H9 (cell line): ENCODE measurements around the gene SUMO4. TPM values are rescaled to one million over a fixed set of nuclear protein-coding genes. Genes with fewer than 3 reads are reported as not detected.

Experiments
- DNase-seq: peaks from one replicate; pipeline ENCODE4 v3.0.0-alpha.2; 2017
- H2AFZ ChIP-seq: one replicate; pipeline ENCODE4 v1.6.1; 2013; ENCODE audit warnings: mild to moderate bottlenecking, low read length, control low read depth, moderate library complexity
- H2AK5ac ChIP-seq: 2 replicates; pipeline ENCODE4 v1.6.1; 2013; ENCODE audit warnings: low read length, control low read depth, mixed read lengths; ENCODE audit not compliant: insufficient read length
- H2BK120ac ChIP-seq: one replicate; pipeline ENCODE4 v1.6.1; 2013; ENCODE audit warnings: low read depth, mild to moderate bottlenecking, low read length, control low read depth, inconsistent platforms; ENCODE audit not compliant: poor library complexity, severe bottlenecking
- H2BK12ac ChIP-seq: 2 replicates; pipeline ENCODE4 v1.6.1; 2013; ENCODE audit warnings: low read length, control low read depth, mixed read lengths, low read depth; ENCODE audit not compliant: insufficient read length
- H2BK15ac ChIP-seq: 2 replicates; pipeline ENCODE4 v1.6.1; 2013; ENCODE audit warnings: low read depth, low read length, control low read depth
- H2BK20ac ChIP-seq: one replicate; pipeline ENCODE4 v1.6.1; 2013; ENCODE audit warnings: low read depth, mild to moderate bottlenecking, low read length, control low read depth, inconsistent platforms; ENCODE audit not compliant: poor library complexity, severe bottlenecking
- H2BK5ac ChIP-seq: 2 replicates; pipeline ENCODE4 v1.6.1; 2013; ENCODE audit warnings: low read length, control low read depth, mixed read lengths; ENCODE audit not compliant: insufficient read length
- H3K14ac ChIP-seq: 2 replicates; pipeline ENCODE4 v1.6.1; 2013; ENCODE audit warnings: low read length, control low read depth; ENCODE audit not compliant: insufficient read depth
- H3K18ac ChIP-seq: 2 replicates; pipeline ENCODE4 v1.6.1; 2013; ENCODE audit warnings: low read depth, mild to moderate bottlenecking, mixed read lengths, low read length, control low read depth; ENCODE audit not compliant: insufficient read length
- H3K23ac ChIP-seq: 2 replicates; pipeline ENCODE4 v1.6.1; 2013; ENCODE audit warnings: low read length, control low read depth, mixed read lengths, low read depth; ENCODE audit not compliant: insufficient read length
- H3K23me2 ChIP-seq: 2 replicates; pipeline ENCODE4 v1.6.1; 2013; ENCODE audit warnings: low read depth, mild to moderate bottlenecking, mixed read lengths, low read length, control low read depth; ENCODE audit not compliant: insufficient read length, poor library complexity, severe bottlenecking
- H3K27ac ChIP-seq: 2 replicates; pipeline ENCODE4 v1.5.1; 2013; ENCODE audit warnings: low read length, control low read depth, mixed read lengths, low read depth; ENCODE audit not compliant: insufficient read length
- H3K27me3 ChIP-seq: 2 replicates; pipeline ENCODE4 v1.6.1; 2013; ENCODE audit warnings: low read length, control low read depth, inconsistent platforms; ENCODE audit not compliant: insufficient read depth
- H3K4ac ChIP-seq: 2 replicates; pipeline ENCODE4 v1.6.1; 2013; ENCODE audit warnings: low read depth, mild to moderate bottlenecking, control low read depth, inconsistent platforms, low read length, moderate library complexity
- H3K4me1 ChIP-seq: 2 replicates; pipeline ENCODE4 v1.6.1; 2013; ENCODE audit warnings: low read length, control low read depth, inconsistent platforms; ENCODE audit not compliant: insufficient read depth
- H3K4me2 ChIP-seq: 2 replicates; pipeline ENCODE4 v1.6.1; 2013; ENCODE audit warnings: low read length, control low read depth, mixed read lengths; ENCODE audit not compliant: insufficient read length, insufficient read depth
- H3K56ac ChIP-seq: 2 replicates; pipeline ENCODE4 v1.6.1; 2013; ENCODE audit warnings: low read depth, mild to moderate bottlenecking, mixed read lengths, low read length, control low read depth; ENCODE audit not compliant: insufficient read length
- H3K79me1 ChIP-seq: 2 replicates; pipeline ENCODE4 v1.6.1; 2013; ENCODE audit warnings: low read depth, mild to moderate bottlenecking, moderate library complexity, low read length, control low read depth, inconsistent platforms; ENCODE audit not compliant: insufficient read depth, poor library complexity, severe bottlenecking
- H3K79me2 ChIP-seq: 2 replicates; pipeline ENCODE4 v1.6.1; 2013; ENCODE audit warnings: low read length, control low read depth, inconsistent platforms; ENCODE audit not compliant: insufficient read depth
- H3K9ac ChIP-seq: 2 replicates; pipeline ENCODE4 v1.6.1; 2013; ENCODE audit warnings: low read length, control low read depth, mixed read lengths; ENCODE audit not compliant: insufficient read length; ENCODE audit errors: extremely low read depth
- H3K9me3 ChIP-seq: one replicate; pipeline ENCODE4 v1.6.1; 2013; ENCODE audit warnings: low read depth, low read length, inconsistent platforms; ENCODE audit not compliant: control insufficient read depth
- H3T11ph ChIP-seq: one replicate; pipeline ENCODE4 v1.6.1; 2013; ENCODE audit warnings: mild to moderate bottlenecking, low read length, control low read depth, inconsistent platforms
- H4K20me1 ChIP-seq: one replicate; pipeline ENCODE4 v1.6.1; 2013; ENCODE audit not compliant: control insufficient read depth, insufficient read length, insufficient read depth
- H4K5ac ChIP-seq: 2 replicates; pipeline ENCODE4 v1.6.1; 2013; ENCODE audit warnings: low read depth, mild to moderate bottlenecking, mixed read lengths, low read length, control low read depth; ENCODE audit not compliant: insufficient read length
- H4K8ac ChIP-seq: replicated peaks from 2 replicates; pipeline ENCODE4 v1.6.1; 2013; ENCODE audit warnings: low read length, control low read depth, mixed read lengths, low read depth; ENCODE audit not compliant: insufficient read length
- H4K91ac ChIP-seq: 2 replicates; pipeline ENCODE4 v1.6.1; 2013; ENCODE audit warnings: low read depth, mild to moderate bottlenecking, moderate library complexity, mixed read lengths, low read length, control low read depth; ENCODE audit not compliant: insufficient read length
- H3K27ac Mint-ChIP-seq, 3 experiments: 2 replicates in 2 of 3; 3 replicates in 1 of 3; pipeline ENCODE4 v1.8.0; 2020 to 2021; ENCODE audit warnings: mixed read lengths in 3 of 3, mild to moderate bottlenecking in 1 of 3, moderate library complexity in 1 of 3
- H3K27me3 Mint-ChIP-seq: 2 replicates; pipeline ENCODE4 v1.8.0; 2021; ENCODE audit warnings: low read depth, mild to moderate bottlenecking, moderate library complexity, mixed read lengths
- H3K36me3 Mint-ChIP-seq, 3 experiments: 2 replicates in 2 of 3; 3 replicates in 1 of 3; pipeline ENCODE4 v1.8.0; 2020 to 2021; ENCODE audit warnings: low read depth in 3 of 3, mixed read lengths in 3 of 3; ENCODE audit not compliant: insufficient read depth in 1 of 3
- H3K4me1 Mint-ChIP-seq, 2 experiments: 2 replicates each; pipeline ENCODE4 v1.8.0; 2020; ENCODE audit warnings: mixed read lengths in 2 of 2
- H3K4me3 Mint-ChIP-seq, 2 experiments: 2 replicates in 1 of 2; 3 replicates in 1 of 2; pipeline ENCODE4 v1.8.0; 2020 to 2021; ENCODE audit warnings: mild to moderate bottlenecking in 2 of 2, mixed read lengths in 2 of 2, moderate library complexity in 1 of 2
- H3K9me3 Mint-ChIP-seq, 2 experiments: 2 replicates in 1 of 2; 3 replicates in 1 of 2; pipeline ENCODE4 v1.8.0; 2020; ENCODE audit warnings: mild to moderate bottlenecking in 2 of 2, mixed read lengths in 2 of 2, moderate library complexity in 1 of 2
- CTCF ChIP-seq: fragments of 200-600 bp; sonication (generic); conservative IDR thresholded peaks from 3 replicates; pipeline ENCODE4 v1.8.0; 2021; ENCODE audit warnings: antibody characterized with exemption, mild to moderate bottlenecking
- WGBS: extraction: QIAGEN DNeasy Blood & Tissue Kit; methylation state at CpG from one replicate; pipeline ENCODE4 v1.1.7; 2013; ENCODE audit warnings: missing lambda C conversion rate, low lambda C conversion rate, mixed read lengths; ENCODE audit not compliant: insufficient read length; ENCODE audit errors: extremely low coverage; 5-methylcytosine and 5-hydroxymethylcytosine counted together
- total RNA-seq: library from RNA; stranded (reverse); gene quantifications from 2 replicates; pipeline ENCODE4 v1.2.1, GENCODE V29; 2021

Gene SUMO4
- total RNA-seq, 1 experiment from 2014 or later: 1.5 TPM

- Histone ChIP-seq H3K9me3 (no peaks in the 10 kb centered on the region), H2BK20ac (no peak overlapping the region), H3K14ac (no peak overlapping the region), H2BK15ac (no peak overlapping the region), H3T11ph (no peak overlapping the region), H2BK5ac (no peak overlapping the region), H4K5ac (no peak overlapping the region), H3K79me2 (no peaks in the 10 kb centered on the region), H3K27me3 (no peaks in the 10 kb centered on the region), H4K91ac (no peak overlapping the region), H3K4me1 (no peaks in the 10 kb centered on the region), H2AFZ (no peak overlapping the region), H4K20me1 (no peaks in the 10 kb centered on the region), H3K23me2 (no peaks in the 10 kb centered on the region), H2BK120ac (no peak overlapping the region), H2AK5ac (no peak overlapping the region), H3K79me1 (no peaks in the 10 kb centered on the region), H3K9ac (no peak overlapping the region), H3K18ac (no peak overlapping the region), H3K4me2 (no peak overlapping the region), H2BK12ac (no peak overlapping the region), H4K8ac (no peak overlapping the region), H3K23ac (no peak overlapping the region), H3K56ac (no peak overlapping the region), H3K27ac (no peak overlapping the region), H3K4ac (no peak overlapping the region)
- Mint-ChIP-seq H3K36me3 (no peaks in the 10 kb centered on the region), H3K4me1 (peaks cover 0 to 11% of the 10 kb centered on the region in 2 experiments; a peak in 1 of 4 replicates), H3K9me3 (no peaks in the 10 kb centered on the region), H3K27me3 (peaks cover 2% of the 10 kb centered on the region), H3K4me3 (no peak overlapping the region), H3K27ac (no peak overlapping the region)
- TF ChIP-seq CTCF: no peak
- no CpG with 5 or more reads among the region's 3 CpGs for WGBS
- no peak for DNase-seq
Measured at GRCh38 chr6:149438855-149439254, 38.8 kb downstream of the SUMO4 start.
